GM18858 (cell line): ENCODE data around the gene SEC14L5.
"Not testable (repeated sequence)": the region's sequence is repeated elsewhere in the genome, so short reads cannot be mapped to it uniquely, and the experiment has no call there.

Experiments used
- ATAC-seq: cut with Tn5 transposase; IDR thresholded peaks from one replicate; pipeline ENCODE4 v1.9.1; 2021; ENCODE audit not compliant: unreplicated experiment

SEC14L5 gene

GRCh38 chr16:4929619-4930018 is 28.5 kb upstream of the SEC14L5 start:
- not testable (repeated sequence) for ATAC-seq

GRCh38 chr16:4931381-4931780 is 26.7 kb upstream of the SEC14L5 start:
- ATAC-seq, result no peak

- no peak for ATAC-seq
Observed at GRCh38 chr16:4933433-4933832, 24.7 kb upstream of the SEC14L5 start.

- ATAC-seq, result no peak
Observed at GRCh38 chr16:4933871-4934395, 24.2 kb upstream of the SEC14L5 start.

GRCh38 chr16:4934591-4934990 is 23.5 kb upstream of the SEC14L5 start:
- ATAC-seq, result no peak

- no peak for ATAC-seq
Observed at GRCh38 chr16:4935241-4935855, 22.8 kb upstream of the SEC14L5 start.

GRCh38 chr16:4936181-4936990 is 21.7 kb upstream of the SEC14L5 start:
- ATAC-seq, result no peak

GRCh38 chr16:4936991-4937781 is 20.9 kb upstream of the SEC14L5 start, which contains the start of gene PPL:
Gene PPL (minus strand): TSS chr16:4937148. CDS start chr16:4937045, 103 bp downstream.
- no peak for ATAC-seq

- ATAC-seq, result no peak
Observed at GRCh38 chr16:4937782-4938682, 20.1 kb upstream of the SEC14L5 start.

GRCh38 chr16:4938683-4939030 is 19.5 kb upstream of the SEC14L5 start:
- no peak for ATAC-seq

- ATAC-seq, result no peak
Observed at GRCh38 chr16:4940719-4941118, 17.4 kb upstream of the SEC14L5 start.

- ATAC-seq, result no peak
Observed at GRCh38 chr16:4942481-4942880, 15.6 kb upstream of the SEC14L5 start.

GRCh38 chr16:4944333-4945281 is 13.5 kb upstream of the SEC14L5 start:
- no peak for ATAC-seq

- no peak for ATAC-seq
Observed at GRCh38 chr16:4945560-4946502, 12.3 kb upstream of the SEC14L5 start.

GRCh38 chr16:4946917-4947316 is 11.2 kb upstream of the SEC14L5 start:
- no peak for ATAC-seq

- no peak for ATAC-seq
Observed at GRCh38 chr16:4947722-4948503, 10.2 kb upstream of the SEC14L5 start.
